Upper lobe of left lung (tissue), 6 donors: ENCODE data around the gene PARP14. TPM values are rescaled to one million over a fixed set of nuclear protein-coding genes. Genes with fewer than 3 reads are reported as not detected.

Experiments used
- ATAC-seq, 2 donors: fragments of 200-7000 bp; cut with Tn5 transposase; one replicate each; pipeline ENCODE4 v1.9.1; 2022; ENCODE audit warnings: mild to moderate bottlenecking in 2 of 2, moderate library complexity in 2 of 2; ENCODE audit not compliant: low FRiP score in 2 of 2
- DNase-seq, 2 donors: peaks; one replicate each; pipeline ENCODE4 v3.0.0-alpha.2; 2019 to 2020
- H3K27ac ChIP-seq, 4 donors: fragments of 200-600 bp; sonication (generic); one replicate each; pipeline ENCODE4 v1.5.1; 2016 to 2019
- H3K27me3 ChIP-seq, 4 donors: fragments of 200-600 bp; sonication (generic); one replicate each; pipeline ENCODE4 v1.5.1; 2017 to 2019
- H3K36me3 ChIP-seq, 4 donors: fragments of 200-600 bp; sonication (generic); one replicate each; pipeline ENCODE4 v1.5.1; 2016 to 2019
- H3K4me1 ChIP-seq, 4 donors: fragments of 200-600 bp; sonication (generic); one replicate each; pipeline ENCODE4 v1.5.1; 2018 to 2019
- H3K4me3 ChIP-seq, 4 donors: fragments of 200-600 bp; sonication (generic); one replicate each; pipeline ENCODE4 v1.5.1; 2017 to 2019; ENCODE audit warnings: mild to moderate bottlenecking in 2 of 4, moderate library complexity in 1 of 4
- H3K9me3 ChIP-seq, 4 donors: fragments of 200-600 bp; sonication (generic); one replicate each; pipeline ENCODE4 v1.5.1; 2018 to 2019
- EP300 ChIP-seq, 4 donors: sonication (generic); formaldehyde crosslinking; IDR thresholded peaks; one replicate each; pipeline ENCODE4 v1.5.1; 2017; ENCODE audit warnings: antibody characterized with exemption in 4 of 4, control low read depth in 2 of 4
- POLR2A ChIP-seq, 4 donors: fragments of 450-650 bp; IDR thresholded peaks; one replicate each; pipeline ENCODE4 v1.5.1; 2016 to 2017; ENCODE audit warnings: antibody characterized with exemption in 4 of 4, mild to moderate bottlenecking in 2 of 4
- POLR2AphosphoS5 ChIP-seq, 2 donors: sonication (generic); formaldehyde crosslinking; IDR thresholded peaks; one replicate each; pipeline ENCODE4 v1.5.1; 2017; ENCODE audit warnings: antibody characterized with exemption in 2 of 2
- WGBS, 2 donors: methylation state at CpG; one replicate each; pipeline ENCODE4 v1.1.5; 2017 to 2018; 5-methylcytosine and 5-hydroxymethylcytosine counted together
- total RNA-seq, 6 donors: library from RNA; depleted of rRNA in 4 of 6; stranded (reverse); fragments of >200 nt in 4 of 6; gene quantifications; one replicate each; pipeline versions ENCODE4 v1.1.0 to v1.2.1, GENCODE V29; 2016 to 2021
- TF ChIP-seq, protein P1 (sequence below), 6 experiments: fragments of 450-650 bp in 4 of 6; fragments of 200-600 bp in 2 of 6; sonication (generic) in 2 of 6; IDR thresholded peaks; one replicate each; pipeline ENCODE4 v1.5.1; 2016 to 2019; ENCODE audit warnings: antibody characterized with exemption in 6 of 6
- donor health status: DM: no; HTN: no; CAD: no; lungs with moderate emphysema.
- donor health status: DM: no; HTN: yes; CAD: no; lungs with severe emphysema.

PARP14 gene
- total RNA-seq, 6 donors from 2014 or later: 99.3 to 376 (median 182) TPM

DNA sequence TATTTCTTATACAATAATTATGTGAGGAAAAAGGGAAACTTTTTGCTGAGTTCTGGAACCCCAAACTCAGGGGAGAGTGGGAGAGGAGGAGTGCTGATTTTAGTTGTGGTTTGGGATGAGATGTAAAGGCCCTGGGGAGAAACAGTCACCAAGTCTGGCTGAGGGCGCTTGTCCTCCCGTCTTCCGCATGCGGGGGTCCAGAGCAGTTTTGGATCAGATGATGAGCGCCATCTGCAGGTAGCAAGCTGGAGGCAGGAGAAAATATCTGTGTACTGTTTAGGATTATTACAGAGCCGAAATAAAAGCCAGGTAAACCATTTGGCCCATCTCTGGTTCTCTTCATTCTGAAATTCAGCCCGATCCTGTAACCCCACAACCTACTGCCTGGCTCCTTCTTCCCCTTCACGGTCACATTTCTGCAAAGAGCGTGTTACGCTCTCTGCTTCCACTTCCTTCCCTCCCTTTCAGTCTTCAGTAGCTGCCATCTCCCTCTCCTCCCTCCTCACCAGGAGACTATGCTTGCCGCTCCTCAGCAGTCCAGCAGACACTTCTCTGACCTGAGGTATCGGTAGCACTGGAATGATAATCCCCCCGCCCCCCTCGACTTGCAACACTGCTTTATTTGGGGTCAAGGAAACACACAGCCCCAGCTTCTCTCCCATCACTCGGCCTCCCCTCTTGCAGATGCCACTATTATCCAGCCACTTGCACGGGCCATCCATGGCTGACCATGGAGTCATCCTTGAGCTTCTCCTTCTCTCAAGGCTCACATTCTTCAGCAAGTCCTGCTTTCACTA, 1.4 kb upstream of the PARP14 start:
- H3K27me3 ChIP-seq: no peaks in the 10 kb centered on the region
- 8 to 10% methylated on average over 16 of the region's 16 CpGs for WGBS, 2 donors
- peaks cover 30 to 48% (median 37%) of the 10 kb centered on the region in 4 donors for H3K4me1 ChIP-seq
- ATAC-seq: peak; percentile 84 to 88
- H3K36me3 ChIP-seq: no peaks in the 10 kb centered on the region
- H3K4me3 ChIP-seq: peak overlapping the region in 3 of 4 donors; percentile 79 to 91 (median 86)
- H3K27ac ChIP-seq: peak overlapping the region; percentile 95 to 99 (median 99)
- DNase-seq: peak in 1 of 2 donors; percentile 82
- TF ChIP-seq POLR2A (IDR thresholded peaks at IDR 0.05): peak in 1 of 4 donors; percentile 9
- TF ChIP-seq, protein P1, sequence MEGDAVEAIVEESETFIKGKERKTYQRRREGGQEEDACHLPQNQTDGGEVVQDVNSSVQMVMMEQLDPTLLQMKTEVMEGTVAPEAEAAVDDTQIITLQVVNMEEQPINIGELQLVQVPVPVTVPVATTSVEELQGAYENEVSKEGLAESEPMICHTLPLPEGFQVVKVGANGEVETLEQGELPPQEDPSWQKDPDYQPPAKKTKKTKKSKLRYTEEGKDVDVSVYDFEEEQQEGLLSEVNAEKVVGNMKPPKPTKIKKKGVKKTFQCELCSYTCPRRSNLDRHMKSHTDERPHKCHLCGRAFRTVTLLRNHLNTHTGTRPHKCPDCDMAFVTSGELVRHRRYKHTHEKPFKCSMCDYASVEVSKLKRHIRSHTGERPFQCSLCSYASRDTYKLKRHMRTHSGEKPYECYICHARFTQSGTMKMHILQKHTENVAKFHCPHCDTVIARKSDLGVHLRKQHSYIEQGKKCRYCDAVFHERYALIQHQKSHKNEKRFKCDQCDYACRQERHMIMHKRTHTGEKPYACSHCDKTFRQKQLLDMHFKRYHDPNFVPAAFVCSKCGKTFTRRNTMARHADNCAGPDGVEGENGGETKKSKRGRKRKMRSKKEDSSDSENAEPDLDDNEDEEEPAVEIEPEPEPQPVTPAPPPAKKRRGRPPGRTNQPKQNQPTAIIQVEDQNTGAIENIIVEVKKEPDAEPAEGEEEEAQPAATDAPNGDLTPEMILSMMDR (IDR thresholded peaks at IDR 0.05): peak; percentile 76 to 82 (median 80)
- no peak for TF ChIP-seq EP300 (IDR thresholded peaks at IDR 0.05)
- TF ChIP-seq POLR2AphosphoS5 (IDR thresholded peaks at IDR 0.05): peak in 1 of 2 donors; percentile 23
- no peaks in the 10 kb centered on the region for H3K9me3 ChIP-seq

DNA sequence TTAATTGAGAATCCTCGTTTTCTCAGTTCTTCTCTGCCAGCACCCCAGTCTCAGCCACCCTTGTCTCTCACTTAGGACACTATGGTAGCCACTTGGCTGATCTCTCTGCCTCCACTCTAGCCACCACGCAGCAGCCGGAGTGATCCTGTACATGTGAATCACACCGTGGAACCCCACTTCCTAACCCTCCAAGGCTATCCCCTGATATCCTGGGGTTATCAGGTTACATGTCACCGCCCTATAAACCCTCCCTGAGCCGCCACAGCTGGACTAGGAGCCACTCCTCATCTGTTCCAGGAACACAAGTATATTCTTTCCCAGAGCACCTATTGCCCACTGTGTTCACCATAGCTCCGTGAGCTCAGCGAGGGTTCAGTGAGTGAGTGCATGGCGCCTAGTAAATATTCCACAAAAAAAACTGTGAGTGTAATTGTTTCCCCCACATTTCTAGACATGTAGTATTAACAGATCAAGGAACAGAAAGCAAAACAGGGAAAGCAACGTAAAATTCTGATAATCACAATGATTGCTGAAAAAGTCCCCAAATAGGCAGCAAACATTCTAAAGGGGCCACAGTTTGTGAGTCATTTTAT, 661 bp upstream of the PARP14 start:
- peak in 1 of 2 donors; percentile 31 for DNase-seq
- no peaks in the 10 kb centered on the region for H3K9me3 ChIP-seq
- H3K36me3 ChIP-seq: no peaks in the 10 kb centered on the region
- ATAC-seq: peak; percentile 39 to 53
- peaks cover 30 to 48% (median 40%) of the 10 kb centered on the region in 4 donors for H3K4me1 ChIP-seq
- peak overlapping the region; percentile 79 to 93 (median 88) for H3K4me3 ChIP-seq
- no peaks in the 10 kb centered on the region for H3K27me3 ChIP-seq
- H3K27ac ChIP-seq: peak overlapping the region; percentile 95 to 99 (median 99)
- no peak for TF ChIP-seq POLR2AphosphoS5 (IDR thresholded peaks at IDR 0.05)
- TF ChIP-seq EP300 (IDR thresholded peaks at IDR 0.05): no peak
- no peak for TF ChIP-seq POLR2A (IDR thresholded peaks at IDR 0.05)
- TF ChIP-seq, protein P1 (IDR thresholded peaks at IDR 0.05): no peak
- 30 to 31% methylated on average over 10 of the region's 10 CpGs for WGBS, 2 donors

DNA sequence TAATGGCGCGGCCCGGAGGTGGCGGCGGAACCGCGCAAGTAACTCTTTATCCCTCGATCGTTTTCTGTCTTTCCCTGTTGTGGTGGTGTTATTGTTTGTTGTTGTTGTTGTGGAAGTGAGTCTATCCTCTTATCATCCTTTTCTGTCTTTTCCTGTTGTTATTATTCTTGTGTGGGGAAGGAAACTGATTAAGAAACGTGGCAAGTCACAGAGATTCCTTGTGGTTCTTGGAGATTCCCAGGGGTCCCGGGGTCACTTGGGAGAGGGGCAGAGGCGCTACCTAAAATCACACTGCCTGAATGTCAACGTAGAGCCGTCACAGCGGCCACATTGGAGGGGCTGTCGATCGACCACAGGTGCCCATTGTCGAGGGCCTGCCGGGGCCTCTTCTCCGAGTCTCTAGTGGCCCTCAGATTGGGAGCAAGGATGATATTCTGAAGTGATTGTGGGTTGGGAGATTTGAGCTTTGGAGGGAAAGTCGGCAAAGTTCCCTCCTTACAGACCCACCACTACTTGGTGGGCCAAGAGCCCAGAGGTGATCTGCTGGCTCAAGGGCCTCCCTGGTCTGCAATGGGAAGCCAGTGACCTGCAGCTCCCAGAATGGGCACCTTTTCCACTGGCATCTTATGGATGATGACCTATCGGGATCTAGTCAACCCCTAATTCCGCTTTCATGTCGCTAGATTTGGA, 790 bp downstream of the PARP14 start:
- TF ChIP-seq POLR2A (IDR thresholded peaks at IDR 0.05) (peak in 1 of 4 donors; percentile 5), POLR2AphosphoS5 (IDR thresholded peaks at IDR 0.05) (no peak), EP300 (IDR thresholded peaks at IDR 0.05) (no peak)
- TF ChIP-seq, protein P1 (IDR thresholded peaks at IDR 0.05): no peak
- DNase-seq: peak; percentile 25 to 32
- H3K36me3 ChIP-seq: peaks cover 0 to 5% (median 0%) of the 10 kb centered on the region in 4 donors
- no peak for ATAC-seq
- H3K27me3 ChIP-seq: no peaks in the 10 kb centered on the region
- H3K4me1 ChIP-seq: peaks cover 30 to 48% (median 40%) of the 10 kb centered on the region in 4 donors
- 10 to 14% methylated on average over 18 to 24 of the region's 24 CpGs for WGBS, 2 donors
- H3K9me3 ChIP-seq: no peaks in the 10 kb centered on the region
- H3K4me3 ChIP-seq: peak overlapping the region; percentile 79 to 93 (median 88)
- H3K27ac ChIP-seq: peak overlapping the region; percentile 95 to 99 (median 99)

DNA sequence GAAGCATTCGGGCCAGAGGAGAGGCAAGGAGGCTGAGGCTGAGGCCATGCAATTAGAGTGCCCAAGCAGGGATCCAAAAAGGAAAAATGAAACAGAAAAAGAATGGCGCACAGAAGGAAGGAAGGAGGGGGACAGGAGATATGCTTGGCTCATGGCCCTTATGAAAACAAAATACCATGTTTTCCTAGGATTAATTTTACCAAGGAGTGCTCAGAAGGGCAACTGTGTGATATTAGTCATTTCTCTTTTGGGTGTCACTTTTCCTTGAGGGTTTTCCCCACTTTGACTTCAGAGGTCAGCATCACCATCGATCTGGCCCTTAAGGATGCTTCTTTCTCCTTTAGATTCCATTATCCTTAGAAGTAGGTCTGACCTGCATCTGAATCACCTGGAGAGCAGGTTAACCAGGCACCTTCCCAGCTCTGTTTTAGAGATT, 1.4 kb downstream of the PARP14 start:
- Histone ChIP-seq H3K9me3 (no peaks in the 10 kb centered on the region), H3K4me3 (peak overlapping the region; percentile 79 to 93 (median 88)), H3K4me1 (peaks cover 30 to 49% (median 40%) of the 10 kb centered on the region in 4 donors), H3K27me3 (no peaks in the 10 kb centered on the region), H3K27ac (peak overlapping the region; percentile 95 to 99 (median 99)), H3K36me3 (peaks cover 0 to 8% (median 0%) of the 10 kb centered on the region in 4 donors)
- DNase-seq: no peak
- WGBS, 2 donors: 32 to 44% methylated on average over 3 of the region's 3 CpGs
- ATAC-seq: no peak
- no peak for TF ChIP-seq POLR2AphosphoS5 (IDR thresholded peaks at IDR 0.05)
- TF ChIP-seq EP300 (IDR thresholded peaks at IDR 0.05): no peak
